DOHH2 (cell line): ENCODE data around the gene SPNS2.

Experiments used
- EZH2phosphoT487 ChIP-seq: fragments of 200-600 bp; sonication (generic); IDR thresholded peaks from 2 replicates; pipeline ENCODE4 v1.6.1; 2017; ENCODE audit warnings: borderline replicate concordance, mild to moderate bottlenecking, antibody characterized with exemption, low read length, moderate library complexity, mixed read lengths
- TF ChIP-seq, protein P1 (sequence below): fragments of 200-600 bp; sonication (generic); IDR thresholded peaks from one replicate; pipeline ENCODE4 v1.5.1; 2014; ENCODE audit warnings: antibody characterized with exemption, mild to moderate bottlenecking, low read depth, low read length; ENCODE audit not compliant: poor library complexity, severe bottlenecking

DNA sequence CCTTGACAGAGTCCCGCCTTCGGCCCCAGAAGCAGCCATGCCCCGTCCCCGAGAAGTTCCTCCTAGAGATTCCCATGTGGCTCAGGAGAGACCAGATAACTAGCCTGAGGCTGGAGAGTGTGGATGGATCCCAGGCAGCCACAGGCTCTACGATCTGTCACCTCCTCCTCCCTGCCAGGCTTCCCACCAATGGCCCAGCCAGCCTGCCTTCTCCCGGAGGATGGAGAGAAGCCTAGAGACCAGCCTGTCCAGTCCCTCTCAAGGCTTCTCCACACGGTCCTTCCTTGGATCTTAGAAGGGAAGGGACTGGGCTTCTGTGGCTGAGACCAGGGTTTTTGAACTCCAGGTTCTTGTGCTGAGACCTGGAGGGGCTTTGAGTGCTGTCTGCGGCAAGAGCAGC is 84.0 kb downstream of the SPNS2 start:
- TF ChIP-seq, protein P1, sequence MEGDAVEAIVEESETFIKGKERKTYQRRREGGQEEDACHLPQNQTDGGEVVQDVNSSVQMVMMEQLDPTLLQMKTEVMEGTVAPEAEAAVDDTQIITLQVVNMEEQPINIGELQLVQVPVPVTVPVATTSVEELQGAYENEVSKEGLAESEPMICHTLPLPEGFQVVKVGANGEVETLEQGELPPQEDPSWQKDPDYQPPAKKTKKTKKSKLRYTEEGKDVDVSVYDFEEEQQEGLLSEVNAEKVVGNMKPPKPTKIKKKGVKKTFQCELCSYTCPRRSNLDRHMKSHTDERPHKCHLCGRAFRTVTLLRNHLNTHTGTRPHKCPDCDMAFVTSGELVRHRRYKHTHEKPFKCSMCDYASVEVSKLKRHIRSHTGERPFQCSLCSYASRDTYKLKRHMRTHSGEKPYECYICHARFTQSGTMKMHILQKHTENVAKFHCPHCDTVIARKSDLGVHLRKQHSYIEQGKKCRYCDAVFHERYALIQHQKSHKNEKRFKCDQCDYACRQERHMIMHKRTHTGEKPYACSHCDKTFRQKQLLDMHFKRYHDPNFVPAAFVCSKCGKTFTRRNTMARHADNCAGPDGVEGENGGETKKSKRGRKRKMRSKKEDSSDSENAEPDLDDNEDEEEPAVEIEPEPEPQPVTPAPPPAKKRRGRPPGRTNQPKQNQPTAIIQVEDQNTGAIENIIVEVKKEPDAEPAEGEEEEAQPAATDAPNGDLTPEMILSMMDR: no peak
- no peak for TF ChIP-seq EZH2phosphoT487
